Measurements from ENCODE around the gene NME7.

NME7 gene

DNA sequence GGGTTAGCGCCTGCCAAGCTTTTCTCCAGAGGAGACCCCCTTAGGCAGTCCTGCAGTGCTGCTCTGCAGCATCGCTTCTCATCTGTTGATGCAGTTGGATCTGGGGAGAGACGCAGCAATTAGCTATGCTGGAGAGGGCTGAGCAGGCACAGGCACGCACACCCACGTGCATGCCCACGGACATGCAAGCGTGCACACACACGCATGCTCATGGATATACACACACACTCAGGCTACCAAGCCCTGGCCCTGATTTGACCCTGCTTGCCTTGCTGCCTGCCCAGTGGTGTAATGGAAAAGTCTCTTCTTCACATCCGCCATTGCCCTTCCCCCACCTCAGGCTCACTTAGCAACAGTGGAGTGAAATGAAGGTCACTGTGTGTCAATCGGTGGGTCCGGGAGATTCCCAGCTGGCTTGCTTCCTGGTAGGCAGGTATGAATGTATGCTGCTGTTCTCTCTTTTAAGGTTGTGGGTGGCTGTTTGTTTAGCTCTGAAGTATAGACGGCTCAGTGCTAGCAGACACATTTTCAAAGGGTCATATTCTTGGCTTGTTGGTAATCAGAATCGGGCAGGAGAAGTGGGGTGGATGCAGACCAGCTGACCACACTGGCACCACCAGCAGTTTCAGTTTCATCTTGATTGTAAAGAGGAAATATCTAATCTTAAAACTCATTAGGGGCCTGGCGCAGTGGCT, 251.6 kb downstream of the NME7 start:
- Histone ChIP-seq H3K4me3 (peak overlapping the region; percentile 15), H3K27ac (peak overlapping the region in 1 of 2 donors; percentile 28)
- no peak for DNase-seq (ENCODE audit: low spot score)
- TF ChIP-seq, protein P1, sequence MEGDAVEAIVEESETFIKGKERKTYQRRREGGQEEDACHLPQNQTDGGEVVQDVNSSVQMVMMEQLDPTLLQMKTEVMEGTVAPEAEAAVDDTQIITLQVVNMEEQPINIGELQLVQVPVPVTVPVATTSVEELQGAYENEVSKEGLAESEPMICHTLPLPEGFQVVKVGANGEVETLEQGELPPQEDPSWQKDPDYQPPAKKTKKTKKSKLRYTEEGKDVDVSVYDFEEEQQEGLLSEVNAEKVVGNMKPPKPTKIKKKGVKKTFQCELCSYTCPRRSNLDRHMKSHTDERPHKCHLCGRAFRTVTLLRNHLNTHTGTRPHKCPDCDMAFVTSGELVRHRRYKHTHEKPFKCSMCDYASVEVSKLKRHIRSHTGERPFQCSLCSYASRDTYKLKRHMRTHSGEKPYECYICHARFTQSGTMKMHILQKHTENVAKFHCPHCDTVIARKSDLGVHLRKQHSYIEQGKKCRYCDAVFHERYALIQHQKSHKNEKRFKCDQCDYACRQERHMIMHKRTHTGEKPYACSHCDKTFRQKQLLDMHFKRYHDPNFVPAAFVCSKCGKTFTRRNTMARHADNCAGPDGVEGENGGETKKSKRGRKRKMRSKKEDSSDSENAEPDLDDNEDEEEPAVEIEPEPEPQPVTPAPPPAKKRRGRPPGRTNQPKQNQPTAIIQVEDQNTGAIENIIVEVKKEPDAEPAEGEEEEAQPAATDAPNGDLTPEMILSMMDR (IDR thresholded peaks at IDR 0.05), result no peak

GRCh38 chr1:169113613-169114119, 253.9 kb downstream of the NME7 start:
- TF ChIP-seq, protein P1 (IDR thresholded peaks at IDR 0.05), result no peak
- peak overlapping the region in 1 of 2 donors; percentile 26 for H3K27ac ChIP-seq
- no peak overlapping the region for H3K4me3 ChIP-seq
- no peak for DNase-seq (ENCODE audit: low spot score)

DNA sequence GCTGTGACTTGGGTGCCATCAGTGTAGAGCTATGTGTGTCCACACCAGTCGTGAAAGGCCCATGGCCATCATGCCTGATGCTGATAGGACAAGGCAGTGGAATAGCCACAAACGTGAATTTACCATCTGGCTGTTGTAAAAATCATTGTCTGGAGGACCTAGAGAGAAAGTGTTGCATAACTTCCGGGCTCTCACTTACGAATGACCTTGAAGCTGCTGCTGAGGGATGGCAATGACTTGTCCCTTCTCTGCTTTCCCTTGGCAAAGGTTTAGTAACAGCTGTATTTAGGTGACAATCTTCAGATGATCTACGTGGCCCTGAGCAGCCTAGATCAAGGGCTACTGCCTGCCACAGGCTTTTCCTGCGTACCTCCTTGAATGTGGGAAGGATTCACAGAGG, 255.4 kb downstream of the NME7 start:
- H3K4me3 ChIP-seq, result no peak overlapping the region
- H3K27ac ChIP-seq, result peak overlapping the region in 1 of 2 donors; percentile 35
- TF ChIP-seq, protein P1 (IDR thresholded peaks at IDR 0.05), result no peak
- DNase-seq (ENCODE audit: low spot score), result no peak

DNA sequence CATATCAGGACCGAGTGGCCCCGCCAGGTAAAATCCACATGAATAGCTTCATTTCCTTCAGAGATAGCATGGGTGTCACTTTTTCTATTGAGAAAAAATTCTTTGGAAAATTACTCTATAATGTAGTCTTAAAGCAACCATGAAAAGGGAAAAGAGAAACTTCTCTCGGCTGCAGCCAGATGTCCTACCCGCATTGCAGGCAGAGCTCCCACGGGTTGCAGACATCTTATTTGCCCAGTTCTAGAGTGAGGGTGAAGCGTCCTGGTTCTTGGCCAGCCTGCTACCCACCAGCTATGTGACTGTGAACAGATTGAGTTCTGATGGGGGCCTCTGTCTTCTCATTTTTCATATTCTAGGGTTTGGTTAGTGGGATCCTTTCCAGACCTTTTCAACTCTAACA, 256.1 kb downstream of the NME7 start:
- H3K4me3 ChIP-seq, result no peak overlapping the region
- DNase-seq (ENCODE audit: low spot score), result no peak
- TF ChIP-seq, protein P1 (IDR thresholded peaks at IDR 0.05), result no peak

DNA sequence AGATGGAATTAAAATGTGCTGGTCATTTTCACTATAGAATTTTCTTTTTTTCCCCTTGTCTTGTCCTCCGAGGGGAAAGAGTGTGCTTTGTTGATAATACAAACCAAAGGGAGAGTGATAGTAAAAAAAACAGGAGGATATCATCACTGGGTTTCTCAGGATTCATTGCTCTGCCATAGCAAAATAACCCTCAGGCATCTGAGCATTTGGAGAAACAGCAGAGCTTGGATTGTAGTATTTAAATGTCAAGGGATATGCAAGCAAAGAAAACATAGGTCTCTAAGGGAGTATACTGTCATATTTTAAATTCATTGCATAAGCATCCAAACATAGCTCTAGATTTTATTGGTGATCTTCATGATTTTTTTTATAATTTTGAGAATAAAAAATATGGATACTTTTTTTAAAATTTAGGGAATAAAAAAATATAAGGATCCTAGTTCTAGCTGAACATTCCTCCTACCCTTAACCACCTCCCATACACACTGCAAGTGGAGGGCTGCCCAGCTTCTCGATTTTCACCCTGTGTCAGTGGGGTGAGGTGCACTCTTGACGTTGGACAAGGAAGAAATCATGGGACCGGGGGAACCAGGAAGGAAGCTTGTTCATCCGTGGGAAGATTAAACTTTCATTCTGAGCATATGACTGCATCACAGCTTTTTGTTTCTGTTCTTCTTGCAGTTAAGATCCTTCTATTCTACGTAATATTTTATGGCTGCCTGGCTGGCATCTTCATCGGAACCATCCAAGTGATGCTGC, 256.7 kb downstream of the NME7 start:
- Histone ChIP-seq H3K4me3 (no peak overlapping the region), H3K27ac (peak overlapping the region in 1 of 2 donors; percentile 80)
- DNase-seq (ENCODE audit: low spot score), result no peak
- TF ChIP-seq, protein P1 (IDR thresholded peaks at IDR 0.05), result no peak

More for the DNA sequence above, 256.1 kb downstream of the NME7 start:
- no peak overlapping the region for H3K27ac ChIP-seq

- TF ChIP-seq, protein P1 (IDR thresholded peaks at IDR 0.05), result no peak
These were observed 257.4 kb downstream of the NME7 start for GRCh38 chr1:169110236-169110635.

More at GRCh38 chr1:169110236-169110635, 257.4 kb downstream of the NME7 start:
- Histone ChIP-seq H3K4me3 (peak overlapping the region; percentile 85), H3K27ac (peak overlapping the region; percentile 80 to 81)
- no peak for DNase-seq (ENCODE audit: low spot score)
